GM18526 (cell line): ENCODE measurements around the gene ALDH18A1.

Experiments
- POLR2A ChIP-seq: IDR thresholded peaks from 3 replicates; pipeline ENCODE4 v1.6.1; 2011; ENCODE audit not compliant: insufficient read length; ENCODE audit errors: extremely low read depth

Gene ALDH18A1

DNA sequence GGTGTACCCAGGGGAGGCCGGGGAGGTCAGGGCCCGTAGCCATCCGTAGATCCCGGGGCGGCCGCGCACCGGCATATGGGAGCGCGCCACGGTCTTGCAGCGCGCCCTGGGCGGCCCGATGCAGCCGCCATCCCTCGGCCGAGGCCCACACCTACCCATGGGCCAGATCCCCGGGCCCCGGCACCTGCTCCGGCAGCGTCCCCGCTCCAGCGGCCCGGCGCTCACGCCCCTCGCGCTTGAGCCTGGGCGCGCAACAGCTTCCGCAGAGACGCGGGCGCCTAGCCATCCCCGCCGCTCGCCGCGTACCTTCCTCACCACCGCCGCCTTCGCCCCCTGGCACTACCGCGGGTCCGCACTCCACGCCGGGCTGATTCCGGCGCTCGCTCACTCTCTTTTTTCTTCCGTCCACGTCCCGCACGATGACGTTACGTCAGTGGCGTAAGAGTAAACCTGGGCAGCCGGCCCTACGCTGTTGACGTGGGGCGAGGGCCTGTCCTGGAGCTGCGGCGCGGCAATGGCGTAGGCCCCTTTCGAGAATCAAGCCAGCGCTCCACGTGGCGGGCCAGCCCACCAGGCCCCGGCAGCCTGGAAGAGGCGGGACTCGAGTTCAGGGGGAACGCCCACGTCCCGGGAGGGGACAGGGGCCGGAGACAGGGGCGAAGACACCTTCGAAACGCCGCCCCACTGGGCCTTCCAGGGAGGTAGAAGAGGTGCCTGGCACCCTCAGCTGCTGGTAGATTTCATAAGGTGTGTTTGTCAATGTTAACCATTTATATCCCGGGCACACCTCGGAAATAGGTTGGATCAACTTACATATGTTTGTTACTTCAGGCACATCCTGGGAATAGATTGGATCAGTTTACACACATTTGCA is at the start of gene ALDH18A1:
ALDH18A1 (minus strand) TSS at position 421 of the 874 bp plus-strand sequence. CDS start 3,334 bp downstream, outside the sequence.
- peak; percentile 73 for TF ChIP-seq POLR2A

DNA sequence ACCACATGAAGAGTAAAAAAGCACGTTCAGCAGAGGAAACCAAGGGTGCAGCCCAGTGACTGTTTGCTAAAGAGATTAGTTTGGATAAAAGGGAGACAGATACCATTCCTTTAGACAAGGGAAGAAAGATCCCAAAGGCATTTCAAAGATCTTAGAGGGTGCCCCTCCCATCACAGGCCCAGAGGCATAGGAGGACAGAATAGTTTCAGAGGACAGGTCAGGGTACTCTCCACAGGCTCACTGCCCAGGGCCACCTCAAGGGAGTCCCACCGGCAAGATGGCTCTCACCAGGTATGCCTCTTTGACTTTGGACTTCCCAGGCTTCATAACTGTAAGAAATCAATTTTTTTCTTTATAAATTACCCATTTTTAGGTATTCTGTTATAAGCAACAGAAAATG is 41.9 kb upstream of the ALDH18A1 start:
- no peak for TF ChIP-seq POLR2A

DNA sequence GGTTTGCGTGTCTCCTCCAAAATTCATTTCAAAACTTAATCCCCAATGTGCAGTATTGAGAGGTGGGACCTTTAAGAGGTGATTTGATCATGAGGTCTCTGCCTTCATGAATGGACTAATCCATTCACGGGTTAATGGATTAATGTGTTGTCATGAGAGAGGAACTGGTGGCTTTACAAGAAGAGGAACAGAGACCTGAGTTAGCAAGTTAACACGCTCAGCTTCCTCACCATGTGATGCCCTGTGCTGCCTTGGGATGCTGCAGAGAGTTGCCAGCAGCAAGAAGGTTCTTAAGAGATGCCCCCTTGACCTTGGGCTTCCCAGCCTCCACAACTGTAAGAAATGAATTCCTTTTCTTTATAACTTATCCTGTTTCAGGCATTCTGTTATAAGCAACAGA is 40.9 kb upstream of the ALDH18A1 start:
- TF ChIP-seq POLR2A = no peak

DNA sequence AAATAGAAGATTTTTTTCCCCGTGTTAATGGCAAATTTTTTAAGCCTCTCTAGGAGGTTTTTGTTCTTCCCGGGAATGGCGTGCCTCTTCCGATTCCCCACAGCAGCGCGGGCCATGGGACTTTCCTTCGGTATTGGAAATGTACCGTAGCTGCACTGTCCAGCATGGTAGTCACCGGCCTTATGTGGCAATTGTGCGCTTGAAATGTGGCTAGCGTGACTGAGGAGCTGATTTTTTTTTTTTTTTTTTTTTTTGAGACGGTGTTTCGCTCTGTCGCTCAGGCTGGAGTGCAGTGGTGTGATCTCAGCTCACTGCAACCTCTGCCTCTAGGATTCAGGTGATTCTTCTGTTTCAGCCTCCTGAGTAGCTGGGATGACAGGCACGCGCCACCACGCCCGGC is 38.2 kb upstream of the ALDH18A1 start:
- TF ChIP-seq POLR2A = no peak

DNA sequence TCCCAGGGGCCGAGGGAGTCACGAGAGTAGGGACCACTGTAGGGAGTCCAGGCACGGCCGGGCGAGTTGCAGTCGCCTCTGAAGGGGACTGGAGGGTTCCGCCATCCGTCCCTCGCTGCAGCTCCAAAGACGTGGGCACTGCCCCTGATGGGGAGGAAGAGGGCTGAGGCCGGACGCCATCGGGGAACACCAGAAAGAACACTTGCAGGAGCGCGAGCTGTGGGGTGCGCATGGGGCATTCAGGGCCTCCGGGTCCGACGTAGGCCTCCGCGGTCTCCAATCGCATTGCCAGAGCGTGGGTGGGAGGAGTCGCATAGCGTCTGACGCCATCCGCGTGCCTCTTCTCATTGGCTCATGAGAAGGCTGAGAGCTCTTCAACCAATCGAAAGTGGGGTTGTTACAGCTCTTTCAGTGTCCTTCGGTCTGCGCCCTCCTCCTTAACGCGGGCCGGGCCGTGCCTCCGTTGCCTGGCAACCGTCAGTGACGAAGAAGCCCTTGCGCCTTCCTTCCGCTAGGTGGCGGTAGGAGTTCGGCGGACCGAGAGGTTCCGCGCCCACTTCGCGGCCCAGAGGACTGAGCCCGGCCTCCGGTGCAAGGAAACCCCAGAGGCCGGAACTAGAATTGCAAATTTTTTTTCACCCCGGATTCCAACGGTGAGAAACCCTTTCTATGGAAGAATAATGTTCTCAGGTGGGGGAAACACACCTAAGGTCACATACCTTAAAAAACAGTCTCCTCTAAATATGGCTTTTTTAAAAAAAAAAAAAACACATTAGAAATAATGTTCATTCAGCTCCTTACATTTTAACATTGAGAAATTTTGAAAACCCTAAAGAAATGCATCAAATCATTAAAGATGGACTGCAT is 37.4 kb upstream of the ALDH18A1 start, which contains the start of gene TCTN3:
TCTN3 (minus strand) TSS at position 260 of the 867 bp plus-strand sequence; CDS start at position 232, 28 bp downstream.
- peak; percentile 71 for TF ChIP-seq POLR2A

DNA sequence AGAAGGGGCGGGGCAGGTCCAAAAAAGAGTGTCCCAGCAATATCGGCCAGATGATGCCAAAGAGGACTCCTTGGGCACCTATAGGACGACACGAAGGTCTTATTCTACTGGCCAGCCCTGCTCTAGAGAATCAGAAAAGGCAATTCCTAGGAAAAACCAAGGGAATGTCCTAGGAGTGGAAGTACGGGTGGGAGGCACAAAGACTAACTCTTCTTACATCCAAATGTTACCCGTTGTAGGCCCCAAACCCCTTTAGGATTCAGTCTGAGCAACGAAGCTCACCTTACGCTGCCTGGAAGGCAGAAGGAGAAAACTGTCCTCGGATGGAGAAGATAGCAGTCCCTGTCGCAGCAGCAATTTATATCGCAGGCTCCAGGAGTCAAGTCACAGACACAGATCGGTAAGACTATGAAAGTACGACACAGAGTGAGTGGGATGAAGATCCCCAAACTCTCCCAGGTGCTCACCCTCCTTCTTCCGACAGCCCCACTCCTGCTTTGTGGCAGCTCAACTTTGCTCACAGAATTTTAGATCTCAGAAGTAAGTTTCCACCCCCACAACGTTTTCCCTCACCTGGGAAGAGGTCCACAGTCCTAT is 36.7 kb upstream of the ALDH18A1 start:
- no peak for TF ChIP-seq POLR2A

DNA sequence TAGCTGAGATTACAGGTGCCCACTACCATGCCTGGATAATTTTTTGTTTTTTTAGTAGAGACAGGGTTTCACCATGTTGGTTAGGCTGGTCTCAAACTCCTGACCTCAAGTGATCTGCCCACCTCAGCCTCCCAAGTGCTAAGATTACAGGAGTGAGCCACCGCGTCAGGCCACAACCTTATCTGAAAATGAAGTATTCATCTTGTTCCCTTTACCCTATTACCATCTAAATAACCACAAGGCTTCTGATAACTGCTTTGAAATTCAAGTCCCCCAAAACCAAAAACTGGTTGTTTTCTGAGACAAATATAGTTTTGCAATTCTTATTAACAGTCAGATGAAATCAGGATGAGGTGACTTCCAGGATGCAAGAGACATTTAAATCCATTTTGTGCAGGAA is 34.8 kb upstream of the ALDH18A1 start:
- TF ChIP-seq POLR2A = no peak

DNA sequence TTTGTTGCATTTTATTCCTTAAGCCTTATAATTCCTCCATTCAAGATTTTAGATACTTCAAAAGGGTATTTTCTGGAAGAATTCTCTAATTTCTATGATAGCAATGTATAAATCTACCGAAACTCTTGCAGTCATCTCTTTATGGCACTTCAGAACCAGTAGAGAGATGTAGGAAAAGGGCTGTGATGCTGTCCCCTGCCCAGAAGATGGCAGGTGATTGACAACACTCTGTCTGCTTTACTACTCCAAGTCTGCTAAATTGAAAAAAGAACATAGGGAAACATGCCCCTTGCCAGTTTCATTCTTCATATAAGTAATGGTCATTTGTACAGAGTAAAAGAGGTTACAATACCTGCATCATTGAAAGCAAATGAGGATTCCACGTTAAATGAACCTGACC is 32.1 kb upstream of the ALDH18A1 start:
- TF ChIP-seq POLR2A = no peak

DNA sequence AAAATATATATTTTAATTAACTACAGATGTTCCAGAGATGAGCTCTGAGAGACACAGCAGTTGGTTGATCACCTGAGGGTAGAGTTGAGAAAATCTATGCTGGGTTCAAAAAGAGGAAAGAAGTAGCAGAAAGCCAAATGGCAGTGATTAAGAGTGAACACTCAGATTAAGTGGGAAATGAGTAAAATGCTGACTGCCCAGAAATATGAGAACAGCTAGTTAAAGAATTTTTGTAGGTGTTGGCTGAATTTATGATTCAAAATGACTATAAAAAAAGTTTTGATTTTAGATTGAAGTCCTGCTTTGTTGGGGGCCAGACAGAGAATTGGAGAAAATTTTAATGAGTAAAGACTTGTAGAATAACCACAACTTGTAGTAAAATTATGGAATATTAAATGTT is 27.5 kb upstream of the ALDH18A1 start:
- no peak for TF ChIP-seq POLR2A

DNA sequence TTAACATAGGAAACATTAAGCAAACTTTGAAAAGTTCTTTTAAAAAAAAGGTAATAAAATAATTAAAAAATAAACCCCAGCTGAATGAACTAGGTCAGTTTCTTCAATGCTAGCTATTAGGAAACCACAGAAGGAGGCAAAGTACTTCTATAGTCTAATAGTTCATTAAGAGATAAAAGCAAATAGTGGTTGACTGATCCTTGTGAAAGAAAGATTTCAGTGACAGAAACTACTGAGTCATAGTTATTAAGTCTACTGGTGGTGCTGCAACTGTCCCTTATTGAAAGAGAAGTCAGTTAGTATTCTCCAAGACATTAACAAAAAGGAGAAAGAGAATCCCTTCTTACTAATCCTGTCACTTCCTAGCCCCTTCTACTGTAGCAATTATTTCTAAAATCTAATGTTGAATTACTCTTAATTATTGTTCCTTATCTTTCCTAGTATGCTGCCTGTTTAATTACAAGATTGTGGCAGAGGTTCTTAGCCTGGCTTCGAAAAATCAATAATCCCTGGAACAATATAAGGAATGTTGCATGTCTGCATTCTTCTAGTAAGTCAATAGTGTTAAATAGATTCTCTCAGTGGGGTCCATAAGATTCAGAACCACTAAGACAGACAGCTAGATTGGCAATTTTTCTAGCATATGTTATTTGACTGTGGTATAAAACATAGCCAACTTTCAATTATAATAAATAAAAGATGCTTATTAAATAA is 19.0 kb upstream of the ALDH18A1 start:
- TF ChIP-seq POLR2A = no peak

DNA sequence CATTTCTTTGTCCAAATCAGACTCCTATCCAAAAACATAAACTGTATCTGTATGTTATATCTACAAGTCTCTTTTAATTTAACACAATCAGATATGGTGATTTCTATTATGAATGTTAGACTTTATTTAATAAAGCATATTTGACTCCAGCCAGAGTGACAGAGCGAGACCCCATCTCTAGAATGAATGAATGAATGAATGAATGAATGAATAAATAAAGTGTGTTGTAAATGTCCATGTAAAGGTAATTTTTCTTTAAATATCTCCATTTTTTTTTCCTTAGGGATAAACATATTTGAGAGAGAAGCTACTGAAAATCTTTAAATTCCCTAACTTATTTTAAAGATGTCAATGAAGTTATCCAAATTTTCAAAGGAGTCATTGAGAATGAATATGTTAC is 18.1 kb upstream of the ALDH18A1 start:
- no peak for TF ChIP-seq POLR2A

DNA sequence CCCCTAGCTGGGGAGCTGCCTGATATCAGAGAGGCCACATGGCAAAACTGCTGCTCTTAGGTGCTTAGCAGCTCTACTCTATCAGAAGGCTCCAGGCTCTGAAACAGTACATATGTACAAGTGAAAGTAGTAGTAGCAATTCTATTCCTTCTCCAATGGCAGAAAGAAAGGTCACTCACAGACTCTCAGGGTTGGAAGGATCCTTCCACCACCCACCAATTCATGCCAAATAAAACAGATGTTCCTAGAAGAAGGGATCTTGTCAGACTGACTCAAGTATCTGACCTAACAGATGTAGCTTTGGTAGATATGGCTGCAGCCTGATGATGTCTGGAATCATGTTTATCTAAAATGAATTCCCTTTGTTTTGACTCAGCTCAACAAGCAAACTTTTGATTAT is 8.0 kb upstream of the ALDH18A1 start:
- no peak for TF ChIP-seq POLR2A

DNA sequence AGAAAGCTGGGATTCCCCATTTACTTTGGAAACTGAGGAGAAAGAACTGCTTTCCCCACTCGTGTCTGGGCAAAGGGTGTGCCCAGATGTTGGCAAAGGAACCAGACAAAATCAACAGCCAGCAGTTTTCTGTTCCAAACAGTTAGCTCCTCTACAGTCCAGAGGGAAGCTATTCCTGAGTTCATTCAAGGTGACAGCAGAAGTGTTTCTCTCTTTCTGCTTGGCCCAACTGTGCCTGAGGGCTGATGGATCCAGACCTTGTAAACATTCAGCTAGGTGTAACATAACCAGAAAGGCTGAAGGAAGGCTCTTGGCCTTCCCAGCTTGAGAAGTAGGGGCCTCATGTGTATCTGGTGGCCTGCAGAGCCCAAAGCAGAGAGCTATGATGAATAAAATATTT is 7.0 kb upstream of the ALDH18A1 start:
- no peak for TF ChIP-seq POLR2A

DNA sequence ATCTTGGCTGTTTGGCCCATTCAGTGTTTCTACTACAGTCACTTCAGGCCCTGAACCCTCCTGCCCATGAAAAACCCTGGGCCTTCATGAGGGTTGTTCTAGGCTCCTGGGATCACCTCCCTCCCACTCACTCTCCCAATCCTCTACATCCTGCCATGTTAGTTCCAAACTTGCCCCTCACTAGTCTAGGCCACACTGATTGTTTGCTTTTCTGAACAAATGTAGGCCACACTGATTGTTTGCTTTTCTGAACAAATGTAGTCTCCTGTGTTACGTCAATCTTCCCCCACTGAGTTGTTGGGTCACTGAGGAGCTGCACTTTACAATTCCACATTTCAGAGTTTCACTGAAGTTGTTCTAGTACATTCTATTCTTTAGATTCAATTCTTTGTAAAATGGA is 5.3 kb upstream of the ALDH18A1 start:
- TF ChIP-seq POLR2A = no peak

DNA sequence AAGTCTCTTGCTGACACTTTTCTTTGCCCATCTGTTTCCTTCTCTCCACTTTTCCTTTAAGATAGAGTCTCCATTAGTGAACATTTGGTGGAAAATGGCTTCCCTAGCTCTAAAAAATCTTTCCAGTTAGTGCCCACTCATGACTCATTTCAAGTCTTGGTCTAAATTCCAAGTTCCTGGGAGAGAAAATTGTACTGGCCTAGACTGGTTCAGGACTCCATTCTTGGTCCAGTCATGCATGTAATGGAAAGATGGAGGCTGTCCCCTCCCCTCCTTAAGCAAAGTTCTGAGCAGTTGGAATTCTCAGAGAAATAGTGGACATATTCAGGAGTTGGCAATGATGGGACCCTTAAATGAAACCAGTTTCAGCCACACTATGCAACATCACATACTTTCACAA is 3.8 kb upstream of the ALDH18A1 start:
- no peak for TF ChIP-seq POLR2A
